Gastroesophageal sphincter (tissue), 3 donors: Measurements from ENCODE around the gene NME7.

Experiments used
- CTCF ChIP-seq, 4 experiments: fragments of 200-600 bp in 2 of 4; fragments of 450-650 bp in 2 of 4; sonication (generic) in 1 of 4; IDR thresholded peaks; one replicate each; pipeline ENCODE4 v1.5.1; 2017 to 2019; ENCODE audit warnings: antibody characterized with exemption in 4 of 4, mild to moderate bottlenecking in 2 of 4, moderate library complexity in 2 of 4
- EP300 ChIP-seq: sonication (generic); formaldehyde crosslinking; IDR thresholded peaks from one replicate; pipeline ENCODE4 v1.6.1; 2017; ENCODE audit warnings: antibody characterized with exemption, mild to moderate bottlenecking
- POLR2A ChIP-seq, 2 donors: fragments of 450-650 bp; IDR thresholded peaks; one replicate each; pipeline ENCODE4 v1.6.1; 2017; ENCODE audit warnings: antibody characterized with exemption in 2 of 2, mild to moderate bottlenecking in 2 of 2, moderate library complexity in 1 of 2
- POLR2AphosphoS5 ChIP-seq: sonication (generic); formaldehyde crosslinking; IDR thresholded peaks from one replicate; pipeline ENCODE4 v1.6.1; 2017; ENCODE audit warnings: antibody characterized with exemption

GRCh38 chr1:169119405-169119804 is 248.2 kb downstream of the NME7 start:
- TF ChIP-seq POLR2A (IDR thresholded peaks at IDR 0.05) (no peak), CTCF (IDR thresholded peaks at IDR 0.05) (no peak), EP300 (no peak), POLR2AphosphoS5 (no peak)
